Upper lobe of left lung (tissue), 6 donors: ENCODE data around the gene TJP2. TPM values are rescaled to one million over a fixed set of nuclear protein-coding genes. Genes with fewer than 3 reads are reported as not detected.
A peak's percentile ranks its signal among the peaks of the same experiment; 100 is the strongest.

Experiments used
- ATAC-seq, 2 donors: fragments of 200-7000 bp; cut with Tn5 transposase; one replicate each; pipeline ENCODE4 v1.9.1; 2022; ENCODE audit warnings: mild to moderate bottlenecking in 2 of 2, moderate library complexity in 2 of 2; ENCODE audit not compliant: low FRiP score in 2 of 2
- DNase-seq, 2 donors: peaks; one replicate each; pipeline ENCODE4 v3.0.0-alpha.2; 2019 to 2020
- H3K27ac ChIP-seq, 4 donors: fragments of 200-600 bp; sonication (generic); one replicate each; pipeline ENCODE4 v1.5.1; 2016 to 2019
- H3K27me3 ChIP-seq, 4 donors: fragments of 200-600 bp; sonication (generic); one replicate each; pipeline ENCODE4 v1.5.1; 2017 to 2019
- H3K36me3 ChIP-seq, 4 donors: fragments of 200-600 bp; sonication (generic); one replicate each; pipeline ENCODE4 v1.5.1; 2016 to 2019
- H3K4me1 ChIP-seq, 4 donors: fragments of 200-600 bp; sonication (generic); one replicate each; pipeline ENCODE4 v1.5.1; 2018 to 2019
- H3K4me3 ChIP-seq, 4 donors: fragments of 200-600 bp; sonication (generic); one replicate each; pipeline ENCODE4 v1.5.1; 2017 to 2019; ENCODE audit warnings: mild to moderate bottlenecking in 2 of 4, moderate library complexity in 1 of 4
- H3K9me3 ChIP-seq, 4 donors: fragments of 200-600 bp; sonication (generic); one replicate each; pipeline ENCODE4 v1.5.1; 2018 to 2019
- EP300 ChIP-seq, 4 donors: sonication (generic); formaldehyde crosslinking; IDR thresholded peaks; one replicate each; pipeline ENCODE4 v1.5.1; 2017; ENCODE audit warnings: antibody characterized with exemption in 4 of 4, control low read depth in 2 of 4
- POLR2A ChIP-seq, 4 donors: fragments of 450-650 bp; IDR thresholded peaks; one replicate each; pipeline ENCODE4 v1.5.1; 2016 to 2017; ENCODE audit warnings: antibody characterized with exemption in 4 of 4, mild to moderate bottlenecking in 2 of 4
- POLR2AphosphoS5 ChIP-seq, 2 donors: sonication (generic); formaldehyde crosslinking; IDR thresholded peaks; one replicate each; pipeline ENCODE4 v1.5.1; 2017; ENCODE audit warnings: antibody characterized with exemption in 2 of 2
- WGBS, 2 donors: methylation state at CpG; one replicate each; pipeline ENCODE4 v1.1.5; 2017 to 2018; 5-methylcytosine and 5-hydroxymethylcytosine counted together
- total RNA-seq, 6 donors: library from RNA; depleted of rRNA in 4 of 6; stranded (reverse); fragments of >200 nt in 4 of 6; gene quantifications; one replicate each; pipeline versions ENCODE4 v1.1.0 to v1.2.1, GENCODE V29; 2016 to 2021
- TF ChIP-seq, protein P1 (sequence below), 6 experiments: fragments of 450-650 bp in 4 of 6; fragments of 200-600 bp in 2 of 6; sonication (generic) in 2 of 6; IDR thresholded peaks; one replicate each; pipeline ENCODE4 v1.5.1; 2016 to 2019; ENCODE audit warnings: antibody characterized with exemption in 6 of 6
- donor health status: DM: no; HTN: no; CAD: no; lungs with moderate emphysema.
- donor health status: DM: no; HTN: yes; CAD: no; lungs with severe emphysema.

The TJP2 gene
- total RNA-seq, 6 donors from 2014 or later: 98.3 to 270 (median 185) TPM

DNA sequence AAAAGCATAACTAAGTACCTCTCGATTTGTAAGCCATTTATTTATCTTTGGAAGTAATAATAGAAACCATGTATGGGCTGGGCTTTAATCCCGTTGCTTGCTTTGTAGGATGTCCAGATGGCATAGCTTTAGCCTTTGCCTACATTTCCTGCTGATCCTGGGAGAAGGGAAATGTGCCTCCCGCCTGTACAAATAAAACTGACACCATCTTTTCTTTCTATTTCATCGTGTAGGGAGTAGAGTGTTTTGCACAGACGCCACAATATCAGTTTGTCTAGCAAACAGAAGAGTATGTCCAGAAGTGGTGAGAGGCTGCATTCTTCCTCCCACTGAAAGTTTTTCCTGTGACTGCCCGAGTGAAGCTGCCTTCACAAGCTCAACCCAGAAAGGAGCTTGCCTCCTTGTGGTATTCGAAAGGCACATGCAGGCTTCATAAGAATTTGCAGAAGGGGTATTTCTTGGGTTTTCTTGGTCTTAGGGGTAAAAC is 24.7 kb upstream of the TJP2 start:
- H3K4me1 ChIP-seq: peaks cover 12 to 27% (median 17%) of the 10 kb centered on the region in 4 donors
- H3K9me3 ChIP-seq: no peaks in the 10 kb centered on the region
- peak overlapping the region in 1 of 4 donors; percentile 19 for H3K4me3 ChIP-seq
- TF ChIP-seq POLR2A (IDR thresholded peaks at IDR 0.05) (no peak), POLR2AphosphoS5 (IDR thresholded peaks at IDR 0.05) (no peak), EP300 (IDR thresholded peaks at IDR 0.05) (no peak)
- TF ChIP-seq, protein P1, sequence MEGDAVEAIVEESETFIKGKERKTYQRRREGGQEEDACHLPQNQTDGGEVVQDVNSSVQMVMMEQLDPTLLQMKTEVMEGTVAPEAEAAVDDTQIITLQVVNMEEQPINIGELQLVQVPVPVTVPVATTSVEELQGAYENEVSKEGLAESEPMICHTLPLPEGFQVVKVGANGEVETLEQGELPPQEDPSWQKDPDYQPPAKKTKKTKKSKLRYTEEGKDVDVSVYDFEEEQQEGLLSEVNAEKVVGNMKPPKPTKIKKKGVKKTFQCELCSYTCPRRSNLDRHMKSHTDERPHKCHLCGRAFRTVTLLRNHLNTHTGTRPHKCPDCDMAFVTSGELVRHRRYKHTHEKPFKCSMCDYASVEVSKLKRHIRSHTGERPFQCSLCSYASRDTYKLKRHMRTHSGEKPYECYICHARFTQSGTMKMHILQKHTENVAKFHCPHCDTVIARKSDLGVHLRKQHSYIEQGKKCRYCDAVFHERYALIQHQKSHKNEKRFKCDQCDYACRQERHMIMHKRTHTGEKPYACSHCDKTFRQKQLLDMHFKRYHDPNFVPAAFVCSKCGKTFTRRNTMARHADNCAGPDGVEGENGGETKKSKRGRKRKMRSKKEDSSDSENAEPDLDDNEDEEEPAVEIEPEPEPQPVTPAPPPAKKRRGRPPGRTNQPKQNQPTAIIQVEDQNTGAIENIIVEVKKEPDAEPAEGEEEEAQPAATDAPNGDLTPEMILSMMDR (IDR thresholded peaks at IDR 0.05): peak in 3 of 6 experiments; percentile 8 to 37 (median 9)
- peaks cover 0 to 4% (median 0%) of the 10 kb centered on the region in 4 donors for H3K36me3 ChIP-seq
- peak overlapping the region in 3 of 4 donors; percentile 13 to 80 (median 52) for H3K27ac ChIP-seq
- no peaks in the 10 kb centered on the region for H3K27me3 ChIP-seq
- ATAC-seq: no peak
- WGBS, 2 donors: 15 to 20% methylated on average over 7 of the region's 7 CpGs
- no peak for DNase-seq

GRCh38 chr9:69151506-69151905 is 22.6 kb upstream of the TJP2 start:
- TF ChIP-seq, protein P1 (IDR thresholded peaks at IDR 0.05): no peak
- peaks cover 12 to 32% (median 19%) of the 10 kb centered on the region in 4 donors for H3K4me1 ChIP-seq
- no peak for ATAC-seq
- H3K36me3 ChIP-seq: peaks cover 0 to 4% (median 0%) of the 10 kb centered on the region in 4 donors
- 89 to 90% methylated on average over 7 of the region's 7 CpGs for WGBS, 2 donors
- no peaks in the 10 kb centered on the region for H3K9me3 ChIP-seq
- no peak overlapping the region for H3K4me3 ChIP-seq
- no peak overlapping the region for H3K27ac ChIP-seq
- H3K27me3 ChIP-seq: no peaks in the 10 kb centered on the region
- DNase-seq: no peak

DNA sequence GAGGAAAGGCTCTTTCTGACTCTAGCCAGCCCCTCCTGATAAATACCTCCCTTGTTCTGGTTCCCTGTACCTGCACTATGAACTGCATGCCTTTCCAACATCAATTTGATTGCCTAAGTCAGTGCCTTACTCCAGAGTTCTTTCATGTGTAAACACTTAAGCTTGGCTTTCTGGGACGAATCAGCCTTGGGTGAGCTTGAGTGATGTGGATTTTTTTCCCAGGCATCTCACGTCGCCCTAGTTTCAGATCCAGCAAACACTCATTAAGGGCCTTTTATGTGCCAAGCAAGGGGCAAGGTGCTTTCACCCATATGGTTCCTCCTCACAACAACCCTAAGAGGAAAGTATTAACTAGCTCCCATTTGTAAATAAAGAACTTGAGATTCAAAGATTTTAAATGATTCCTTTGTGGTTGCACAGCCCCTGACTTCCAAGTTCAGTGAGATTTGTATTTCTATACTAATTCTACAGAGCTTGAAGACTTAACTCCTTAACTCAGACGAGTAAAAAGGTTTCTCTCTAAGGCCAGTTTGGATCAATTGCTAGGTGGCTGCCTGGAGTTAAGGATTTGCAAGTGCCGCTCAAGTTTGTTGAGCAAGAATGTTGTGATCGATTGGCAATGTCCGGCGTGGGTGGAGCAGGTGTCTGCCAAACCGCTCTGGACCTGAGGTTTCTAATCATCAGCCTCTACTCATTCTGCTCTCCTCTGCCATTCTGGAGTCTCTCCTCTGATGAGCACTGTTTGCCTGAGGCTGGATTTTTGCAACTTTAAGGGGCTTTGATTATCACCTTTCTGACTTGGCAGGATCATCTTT is 20.2 kb upstream of the TJP2 start:
- DNase-seq: peak in 1 of 2 donors; percentile 64

GRCh38 chr9:69155341-69156030 is 18.6 kb upstream of the TJP2 start:
- TF ChIP-seq, protein P1 (IDR thresholded peaks at IDR 0.05): no peak
- no peak for TF ChIP-seq POLR2AphosphoS5 (IDR thresholded peaks at IDR 0.05)
- TF ChIP-seq EP300 (IDR thresholded peaks at IDR 0.05): peak in 1 of 4 donors; percentile 1
- TF ChIP-seq POLR2A (IDR thresholded peaks at IDR 0.05): no peak
- peak in 1 of 2 donors; percentile 61 for ATAC-seq
- 65 to 82% methylated on average over 7 to 8 of the region's 8 CpGs for WGBS, 2 donors
- peaks cover 0 to 18% (median 8%) of the 10 kb centered on the region in 4 donors for H3K4me1 ChIP-seq
- no peak for DNase-seq
- H3K27ac ChIP-seq: no peak overlapping the region
- H3K9me3 ChIP-seq: no peaks in the 10 kb centered on the region
- no peak overlapping the region for H3K4me3 ChIP-seq
- no peaks in the 10 kb centered on the region for H3K27me3 ChIP-seq
- peaks cover 0 to 4% (median 0%) of the 10 kb centered on the region in 4 donors for H3K36me3 ChIP-seq

More for the DNA sequence above, 20.2 kb upstream of the TJP2 start:
- H3K4me1 ChIP-seq: peaks cover 8 to 31% (median 18%) of the 10 kb centered on the region in 4 donors
- H3K27ac ChIP-seq: peak overlapping the region in 3 of 4 donors; percentile 11 to 31 (median 21)
- H3K4me3 ChIP-seq: no peak overlapping the region
- H3K9me3 ChIP-seq: no peaks in the 10 kb centered on the region
- peaks cover 0 to 4% (median 0%) of the 10 kb centered on the region in 4 donors for H3K36me3 ChIP-seq
- no peaks in the 10 kb centered on the region for H3K27me3 ChIP-seq
- ATAC-seq: peak; percentile 63 to 85
- 76 to 79% methylated on average over 9 of the region's 9 CpGs for WGBS, 2 donors
- TF ChIP-seq EP300 (IDR thresholded peaks at IDR 0.05): peak in 1 of 4 donors; percentile 33
- TF ChIP-seq, protein P1 (IDR thresholded peaks at IDR 0.05): no peak
